ENCODE results near the gene KCNJ10. TPM values are rescaled to one million over a fixed set of nuclear protein-coding genes. Genes with fewer than 3 reads are reported as not detected.

The KCNJ10 gene
- total RNA-seq, 1 donor from 2014 or later: 0.04 TPM

GRCh38 chr1:160097151-160097910, 27.4 kb upstream of the KCNJ10 start:
- peak overlapping the region; percentile 62 for H3K4me3 ChIP-seq (ENCODE audit: low read depth, low read length)
- peaks cover 1% of the 10 kb centered on the region for H3K36me3 ChIP-seq (ENCODE audit: control insufficient read depth, insufficient read depth, low read length)
- no peak for DNase-seq (ENCODE audit: low read depth)
- no peaks in the 10 kb centered on the region for H3K27me3 ChIP-seq (ENCODE audit: control insufficient read depth, insufficient read depth, low read length)
- TF ChIP-seq CTCF (IDR thresholded peaks at IDR 0.05; ENCODE audit: insufficient read depth, low read length, poor library complexity, severe bottlenecking): no peak

- H3K36me3 ChIP-seq (ENCODE audit: control insufficient read depth, insufficient read depth, low read length): peaks cover 1% of the 10 kb centered on the region
- H3K4me3 ChIP-seq (ENCODE audit: low read depth, low read length): no peak overlapping the region
- DNase-seq (ENCODE audit: low read depth): no peak
- no peaks in the 10 kb centered on the region for H3K27me3 ChIP-seq (ENCODE audit: control insufficient read depth, insufficient read depth, low read length)
- no peak for TF ChIP-seq CTCF (IDR thresholded peaks at IDR 0.05; ENCODE audit: insufficient read depth, low read length, poor library complexity, severe bottlenecking)
These were observed 26.5 kb upstream of the KCNJ10 start for GRCh38 chr1:160096274-160097116.

- no peak overlapping the region for H3K4me3 ChIP-seq (ENCODE audit: low read depth, low read length)
- peaks cover 1% of the 10 kb centered on the region for H3K36me3 ChIP-seq (ENCODE audit: control insufficient read depth, insufficient read depth, low read length)
- TF ChIP-seq CTCF (IDR thresholded peaks at IDR 0.05; ENCODE audit: insufficient read depth, low read length, poor library complexity, severe bottlenecking): no peak
- DNase-seq (ENCODE audit: low read depth): no peak
- H3K27me3 ChIP-seq (ENCODE audit: control insufficient read depth, insufficient read depth, low read length): no peaks in the 10 kb centered on the region
These were observed 25.6 kb upstream of the KCNJ10 start for GRCh38 chr1:160095382-160096105.

GRCh38 chr1:160094806-160095205, 24.8 kb upstream of the KCNJ10 start:
- no peak overlapping the region for H3K4me3 ChIP-seq (ENCODE audit: low read depth, low read length)
- TF ChIP-seq CTCF (IDR thresholded peaks at IDR 0.05; ENCODE audit: insufficient read depth, low read length, poor library complexity, severe bottlenecking): no peak
- peaks cover 1% of the 10 kb centered on the region for H3K36me3 ChIP-seq (ENCODE audit: control insufficient read depth, insufficient read depth, low read length)
- no peak for DNase-seq (ENCODE audit: low read depth)
- H3K27me3 ChIP-seq (ENCODE audit: control insufficient read depth, insufficient read depth, low read length): no peaks in the 10 kb centered on the region

GRCh38 chr1:160094291-160094625, 24.3 kb upstream of the KCNJ10 start:
- Histone ChIP-seq H3K36me3 (ENCODE audit: control insufficient read depth, insufficient read depth, low read length) (peaks cover 1% of the 10 kb centered on the region), H3K4me3 (ENCODE audit: low read depth, low read length) (no peak overlapping the region), H3K27me3 (ENCODE audit: control insufficient read depth, insufficient read depth, low read length) (no peaks in the 10 kb centered on the region)
- DNase-seq (ENCODE audit: low read depth): no peak
- no peak for TF ChIP-seq CTCF (IDR thresholded peaks at IDR 0.05; ENCODE audit: insufficient read depth, low read length, poor library complexity, severe bottlenecking)

All from kidney epithelial cell (primary cell).